Mucosa of rectum (tissue), 2 donors: ENCODE data around the gene MARCOL.
"Not testable (repeated sequence)": the region's sequence is repeated elsewhere in the genome, so short reads cannot be mapped to it uniquely, and the experiment has no call there.

Experiments used
- H3K27ac ChIP-seq, 2 donors: one replicate each; pipeline ENCODE4 v1.7.0; 2013; ENCODE audit warnings: inconsistent platforms in 2 of 2, low read depth in 2 of 2, low read length in 2 of 2
- H3K27me3 ChIP-seq, 2 donors: one replicate each; pipeline ENCODE4 v1.7.0; 2013; ENCODE audit warnings: low read length in 2 of 2; ENCODE audit not compliant: control insufficient read depth in 2 of 2, insufficient read depth in 2 of 2
- H3K36me3 ChIP-seq, 2 donors: one replicate each; pipeline ENCODE4 v1.7.0; 2013; ENCODE audit warnings: low read length in 2 of 2; ENCODE audit not compliant: control insufficient read depth in 2 of 2, insufficient read depth in 2 of 2
- H3K4me1 ChIP-seq, 2 donors: one replicate each; pipeline ENCODE4 v1.7.0; 2013; ENCODE audit warnings: low read length in 2 of 2, mild to moderate bottlenecking in 1 of 2; ENCODE audit not compliant: control insufficient read depth in 2 of 2, insufficient read depth in 2 of 2
- H3K4me3 ChIP-seq, 2 donors: one replicate each; pipeline ENCODE4 v1.7.0; 2013; ENCODE audit warnings: low read length in 2 of 2
- H3K9ac ChIP-seq, 2 donors: one replicate each; pipeline ENCODE4 v1.7.0; 2013; ENCODE audit warnings: low read length in 2 of 2, low read depth in 1 of 2, mild to moderate bottlenecking in 1 of 2
- H3K9me3 ChIP-seq, 2 donors: one replicate each; pipeline ENCODE4 v1.7.0; 2013; ENCODE audit warnings: low read length in 2 of 2; ENCODE audit not compliant: control insufficient read depth in 2 of 2
- donor health status: healthy.
- donor health status: Normal muscosa, but diverticular disease.

Gene MARCOL

DNA sequence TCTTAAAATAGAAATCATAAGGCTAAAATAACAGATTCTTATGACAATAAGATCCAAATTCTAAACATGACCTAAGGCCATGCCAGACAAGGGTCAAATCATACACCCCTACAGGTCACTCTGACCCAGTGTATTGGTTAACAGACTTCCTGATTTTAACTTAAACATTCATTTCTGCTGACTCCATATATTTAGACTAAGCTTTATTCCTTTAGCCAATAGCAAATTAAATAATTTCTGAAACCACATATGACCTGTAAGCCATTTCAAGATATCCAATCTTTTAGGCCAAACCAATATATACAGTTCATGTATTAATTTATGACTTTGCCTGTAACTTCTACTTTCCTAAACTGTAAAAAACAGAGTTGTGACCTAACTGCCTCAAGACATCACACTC lies 22.9 kb downstream of the MARCOL start:
- H3K4me3 ChIP-seq, result no peak overlapping the region
- no peaks in the 10 kb centered on the region for H3K27me3 ChIP-seq
- H3K9me3 ChIP-seq, result no peaks in the 10 kb centered on the region
- no peak overlapping the region for H3K9ac ChIP-seq
- no peak overlapping the region for H3K27ac ChIP-seq
- no peaks in the 10 kb centered on the region for H3K36me3 ChIP-seq
- H3K4me1 ChIP-seq, result no peaks in the 10 kb centered on the region

DNA sequence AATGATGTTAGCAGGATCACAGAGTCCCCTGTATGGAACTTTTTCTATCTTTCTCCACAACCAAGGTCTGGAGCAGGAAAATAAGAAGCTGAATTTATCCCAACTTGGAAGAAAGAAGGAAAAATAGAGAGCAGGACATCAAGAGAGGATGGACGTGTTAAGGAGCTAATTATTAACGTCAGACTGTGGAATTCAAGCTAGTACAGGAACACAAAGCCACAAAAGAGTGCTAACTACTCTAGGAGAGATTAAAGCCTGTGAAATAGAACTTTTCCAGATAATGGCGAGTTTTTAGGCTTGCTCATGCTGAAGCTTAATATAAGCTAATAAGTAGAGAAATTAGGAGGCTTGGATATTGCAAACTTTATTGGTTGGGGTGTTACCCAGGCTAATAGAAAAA lies 29.6 kb downstream of the MARCOL start:
- no peak overlapping the region for H3K9ac ChIP-seq
- no peaks in the 10 kb centered on the region for H3K36me3 ChIP-seq
- no peaks in the 10 kb centered on the region for H3K27me3 ChIP-seq
- no peaks in the 10 kb centered on the region for H3K4me1 ChIP-seq
- no peak overlapping the region for H3K4me3 ChIP-seq
- H3K27ac ChIP-seq, result no peak overlapping the region
- H3K9me3 ChIP-seq, result no peaks in the 10 kb centered on the region

GRCh38 chr5:148268566-148268965 lies 30.2 kb downstream of the MARCOL start, which contains the start of gene SPINK13:
Gene SPINK13 (plus strand): TSS chr5:148268794. CDS start chr5:148270073, 1,279 bp downstream.
- H3K9ac ChIP-seq, result no peak within 1 kb of the TSS
- H3K27ac ChIP-seq, result no peak within 1 kb of the TSS
- H3K27me3 ChIP-seq, result no peaks in the 10 kb centered on the region
- no peaks in the 10 kb centered on the region for H3K4me1 ChIP-seq
- H3K36me3 ChIP-seq, result no peaks in the 10 kb centered on the region
- no peak within 1 kb of the TSS for H3K4me3 ChIP-seq
- H3K9me3 ChIP-seq, result no peaks in the 10 kb centered on the region

DNA sequence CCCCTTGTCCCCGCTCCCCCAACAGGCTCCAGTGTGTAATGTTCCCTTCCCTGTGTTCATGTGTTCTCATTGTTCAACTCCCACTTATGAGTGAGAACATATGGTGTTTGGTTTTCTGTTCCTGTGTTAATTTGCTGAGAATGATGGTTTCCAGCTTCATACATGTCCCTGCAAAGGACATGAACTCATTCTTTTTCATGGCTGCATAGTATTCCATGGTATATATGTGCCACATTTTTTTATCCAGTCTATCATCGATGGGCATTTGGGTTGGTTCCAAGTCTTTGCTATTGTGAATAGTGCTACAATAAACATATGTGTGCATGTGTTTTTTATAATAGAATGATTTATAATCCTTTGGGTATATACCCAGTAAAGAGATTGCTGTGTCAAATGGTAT lies 36.8 kb downstream of the MARCOL start:
- H3K27me3 ChIP-seq, H3K9me3 ChIP-seq, H3K9ac ChIP-seq, H3K27ac ChIP-seq, H3K36me3 ChIP-seq, H3K4me1 ChIP-seq, H3K4me3 ChIP-seq: not testable (repeated sequence)

DNA sequence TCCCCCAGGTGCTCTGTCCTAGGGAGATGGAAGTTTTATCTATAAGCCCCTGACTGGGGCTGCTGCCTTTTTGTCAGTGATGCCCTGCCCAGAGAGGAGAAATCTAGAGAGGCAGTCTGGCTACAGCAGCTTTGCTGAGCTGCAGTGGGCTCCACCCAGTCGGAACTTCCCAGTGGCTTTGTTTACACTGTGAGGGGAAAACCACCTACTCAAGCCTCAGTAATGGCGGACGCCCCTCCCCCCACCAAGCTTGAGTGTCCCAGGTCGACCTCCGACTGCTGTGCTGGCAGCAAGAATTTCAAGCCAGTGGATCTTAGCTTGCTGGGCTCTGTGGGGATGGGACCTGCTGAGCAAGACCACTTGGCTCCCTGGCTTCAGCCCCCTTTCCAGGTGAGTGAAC lies 42.6 kb downstream of the MARCOL start:
- H3K4me3 ChIP-seq, H3K27ac ChIP-seq, H3K4me1 ChIP-seq, H3K9me3 ChIP-seq, H3K27me3 ChIP-seq, H3K9ac ChIP-seq, H3K36me3 ChIP-seq: not testable (repeated sequence)

DNA sequence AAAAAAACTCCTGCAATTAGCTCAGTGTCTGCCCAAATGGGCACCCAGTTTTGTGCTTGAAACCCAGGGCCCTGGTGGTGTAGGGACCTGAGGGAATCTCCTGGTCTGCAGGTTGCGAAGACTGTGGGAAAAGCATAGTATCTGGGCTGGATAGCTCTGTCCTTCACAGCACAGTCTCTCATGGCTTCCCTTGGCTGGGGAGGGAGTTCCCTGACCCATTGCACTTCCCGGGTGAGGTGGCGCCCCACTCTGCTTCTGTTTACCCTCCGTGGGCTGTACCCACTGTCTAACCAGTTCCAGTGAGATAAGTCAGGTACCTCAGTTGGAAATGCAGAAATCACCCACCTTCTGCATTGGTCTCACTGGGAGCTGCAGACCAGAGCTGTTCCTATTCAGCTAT lies 43.0 kb downstream of the MARCOL start:
- not testable (repeated sequence) for H3K27ac ChIP-seq, H3K4me3 ChIP-seq, H3K27me3 ChIP-seq, H3K9ac ChIP-seq, H3K36me3 ChIP-seq, H3K9me3 ChIP-seq, H3K4me1 ChIP-seq

DNA sequence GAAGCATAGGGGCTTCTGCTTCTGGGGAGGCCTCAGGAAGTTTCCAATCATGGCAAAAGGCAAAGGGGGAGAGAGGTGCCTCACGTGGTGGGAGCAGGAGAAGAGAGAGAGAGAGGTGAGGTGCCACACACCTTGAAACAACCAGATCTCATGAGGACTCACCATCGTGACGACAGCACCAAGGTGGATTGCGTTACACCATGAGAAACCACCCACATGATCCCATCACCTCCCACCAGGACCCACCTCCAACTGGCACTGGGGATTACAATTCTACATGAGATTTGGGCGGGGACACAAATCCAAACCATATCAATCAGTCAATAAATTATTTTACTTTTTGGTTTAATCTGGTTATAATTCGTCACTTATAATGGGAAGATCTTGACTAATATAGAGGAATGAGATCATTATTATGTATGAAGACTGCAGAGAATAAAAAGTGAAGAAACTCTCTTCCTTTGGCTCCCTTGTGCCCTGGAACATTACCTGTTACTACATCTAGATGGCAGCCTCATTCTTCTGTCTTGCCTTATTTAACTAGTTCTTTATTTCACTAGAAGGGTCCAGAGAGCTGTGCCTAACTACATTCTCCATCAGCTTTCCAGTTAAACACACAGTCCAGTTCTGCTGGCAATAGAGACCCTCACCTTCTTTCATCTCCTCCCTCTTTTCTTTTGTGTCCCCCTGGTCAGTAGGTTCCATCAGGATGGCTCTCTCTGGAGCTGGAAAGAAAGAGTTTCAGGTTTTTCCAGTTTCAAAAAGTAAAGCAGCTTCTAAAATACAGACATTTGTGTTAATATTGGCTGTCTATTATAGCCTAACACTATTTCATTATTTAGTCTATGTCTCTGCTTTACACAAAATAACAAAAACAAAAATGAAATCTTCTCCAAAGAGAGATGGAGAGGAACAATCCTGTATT lies 52.2 kb downstream of the MARCOL start:
- Histone ChIP-seq H3K36me3 (no peaks in the 10 kb centered on the region), H3K4me3 (no peak overlapping the region), H3K27ac (no peak overlapping the region), H3K9ac (no peak overlapping the region), H3K9me3 (no peaks in the 10 kb centered on the region), H3K27me3 (no peaks in the 10 kb centered on the region), H3K4me1 (no peaks in the 10 kb centered on the region)
